Ectodermal cell (in vitro differentiated cells): ENCODE measurements around the gene RAI14.

Experiments used
- H3K27ac ChIP-seq: 2 replicates; pipeline ENCODE4 v1.7.0; 2013; ENCODE audit warnings: mild to moderate bottlenecking, low read depth, low read length; ENCODE audit not compliant: insufficient read depth, poor library complexity, severe bottlenecking
- H3K27me3 ChIP-seq: 2 replicates; pipeline ENCODE4 v1.7.0; 2013; ENCODE audit warnings: mild to moderate bottlenecking, low read length; ENCODE audit not compliant: insufficient read depth, control insufficient read depth, poor library complexity, severe bottlenecking
- H3K36me3 ChIP-seq: one replicate; pipeline ENCODE4 v1.7.0; 2013; ENCODE audit warnings: low read length; ENCODE audit not compliant: control insufficient read depth, insufficient read depth
- H3K4me1 ChIP-seq: one replicate; pipeline ENCODE4 v1.7.0; 2013; ENCODE audit warnings: low read length; ENCODE audit not compliant: control insufficient read depth, insufficient read depth
- H3K4me3 ChIP-seq: 2 replicates; pipeline ENCODE4 v1.7.0; 2013; ENCODE audit warnings: low read depth, low read length, control low read depth; ENCODE audit not compliant: insufficient read depth
- H3K9me3 ChIP-seq: 2 replicates; pipeline ENCODE4 v1.7.0; 2013; ENCODE audit warnings: mild to moderate bottlenecking, low read length, moderate library complexity; ENCODE audit not compliant: control insufficient read depth
- WGBS, 2 experiments: methylation state at CpG; one replicate each; pipeline ENCODE4 v1.1.7; 2013; ENCODE audit warnings: missing lambda C conversion rate in 2 of 2; 5-methylcytosine and 5-hydroxymethylcytosine counted together

RAI14 gene

DNA sequence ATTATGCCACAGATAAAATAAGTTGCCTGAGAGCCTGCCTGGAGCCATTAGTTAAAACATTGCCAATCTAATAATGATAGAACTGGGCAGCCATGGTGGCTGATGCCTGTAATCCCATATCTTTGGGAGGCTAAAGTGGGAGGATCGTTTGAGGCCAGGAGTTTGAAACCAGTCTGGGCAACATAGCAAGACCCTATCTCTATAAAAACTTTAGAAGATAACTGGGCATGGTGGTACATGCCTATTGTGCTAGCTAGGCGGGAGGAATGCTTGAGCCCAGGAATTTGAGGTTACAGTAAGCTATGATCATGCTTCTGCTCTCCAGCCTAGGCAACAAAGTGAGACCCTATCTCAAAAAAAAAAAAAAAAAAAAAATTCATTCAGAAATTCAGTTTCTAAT is 52.6 kb downstream of the RAI14 start:
- no peak overlapping the region for H3K27ac ChIP-seq
- no peak overlapping the region for H3K4me3 ChIP-seq
- no peaks in the 10 kb centered on the region for H3K36me3 ChIP-seq
- H3K4me1 ChIP-seq, result no peaks in the 10 kb centered on the region
- 94 to 98% methylated on average over 1 to 2 of the region's 2 CpGs for WGBS, 2 experiments
- no peaks in the 10 kb centered on the region for H3K9me3 ChIP-seq
- H3K27me3 ChIP-seq, result no peaks in the 10 kb centered on the region

GRCh38 chr5:34709861-34710673 is 53.9 kb downstream of the RAI14 start:
- Histone ChIP-seq H3K4me1 (no peaks in the 10 kb centered on the region), H3K4me3 (no peak overlapping the region), H3K36me3 (no peaks in the 10 kb centered on the region), H3K27me3 (no peaks in the 10 kb centered on the region), H3K27ac (no peak overlapping the region), H3K9me3 (no peaks in the 10 kb centered on the region)
- WGBS, 2 experiments, result 92 to 95% methylated on average over 6 of the region's 6 CpGs

DNA sequence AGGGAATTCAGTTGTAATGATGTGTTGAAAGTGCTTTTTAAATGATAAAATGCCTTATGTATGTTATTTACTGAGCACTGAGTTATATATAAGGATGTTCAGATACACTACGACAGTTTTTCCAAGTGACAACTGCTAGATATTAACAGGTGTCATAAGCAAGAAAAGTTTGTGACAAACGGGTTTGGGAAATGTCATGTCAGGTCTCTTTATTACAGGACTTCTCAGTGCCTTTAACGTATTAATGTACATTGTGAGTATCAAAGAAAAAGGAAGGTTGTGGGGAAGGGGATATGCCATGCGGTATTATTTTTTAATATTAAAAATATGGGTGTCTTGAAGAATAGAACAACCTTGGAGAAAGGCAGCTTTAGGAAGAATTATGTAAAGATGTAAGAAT is 56.4 kb downstream of the RAI14 start:
- Histone ChIP-seq H3K27ac (no peak overlapping the region), H3K27me3 (no peaks in the 10 kb centered on the region), H3K36me3 (no peaks in the 10 kb centered on the region), H3K9me3 (no peaks in the 10 kb centered on the region), H3K4me1 (peaks cover 4% of the 10 kb centered on the region), H3K4me3 (no peak overlapping the region)
- 97 to 99% methylated on average over 4 of the region's 4 CpGs for WGBS, 2 experiments

DNA sequence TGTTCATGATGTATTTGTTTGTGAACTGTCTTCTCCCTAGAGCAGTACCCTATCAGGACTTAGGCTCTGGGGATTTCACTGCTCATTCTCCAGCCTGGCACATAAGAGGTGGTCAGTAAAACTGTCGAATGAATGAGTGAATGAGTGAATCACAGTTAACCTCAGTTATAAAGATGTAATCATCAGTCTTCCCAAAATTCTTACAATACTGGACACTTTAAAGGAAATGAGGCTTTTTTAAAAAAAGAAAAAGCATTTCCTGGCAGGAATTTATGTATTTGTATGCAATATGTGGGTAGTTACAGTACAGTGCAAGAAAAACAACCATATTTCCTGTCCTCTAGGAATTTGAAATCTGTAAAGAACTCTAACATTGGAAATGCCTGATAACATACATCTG is 59.6 kb downstream of the RAI14 start:
- H3K9me3 ChIP-seq, result no peaks in the 10 kb centered on the region
- WGBS, 2 experiments, result 83% methylated on average over 1 of the region's 1 CpG; no CpG with 5 or more reads in 1 of the 2 experiments
- H3K27me3 ChIP-seq, result no peaks in the 10 kb centered on the region
- no peaks in the 10 kb centered on the region for H3K36me3 ChIP-seq
- H3K4me3 ChIP-seq, result no peak overlapping the region
- peaks cover 19% of the 10 kb centered on the region for H3K4me1 ChIP-seq
- H3K27ac ChIP-seq, result no peak overlapping the region

DNA sequence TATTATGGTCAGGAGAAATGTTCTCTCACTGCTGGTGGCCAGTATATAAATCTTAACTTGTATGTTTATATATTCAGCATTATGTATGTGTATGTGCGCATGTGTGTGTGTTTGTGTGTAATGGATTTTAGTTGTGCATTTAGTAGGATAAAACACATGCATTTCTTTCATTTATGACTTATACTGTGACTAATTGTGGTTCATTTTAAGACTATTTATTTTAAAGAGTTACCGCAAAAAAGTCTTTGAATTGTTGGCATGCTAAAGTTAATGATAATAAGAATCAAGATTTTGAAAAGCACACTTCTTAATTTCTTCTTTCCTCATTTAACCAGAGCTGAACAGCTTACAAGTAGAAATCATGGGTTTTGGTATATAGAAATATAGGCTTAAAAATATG is 60.9 kb downstream of the RAI14 start:
- Histone ChIP-seq H3K4me3 (no peak overlapping the region), H3K9me3 (no peaks in the 10 kb centered on the region), H3K27ac (no peak overlapping the region), H3K4me1 (peaks cover 19% of the 10 kb centered on the region), H3K36me3 (no peaks in the 10 kb centered on the region), H3K27me3 (no peaks in the 10 kb centered on the region)
- WGBS, 2 experiments, result 100% methylated on average over 1 of the region's 2 CpGs; no CpG with 5 or more reads in 1 of the 2 experiments

DNA sequence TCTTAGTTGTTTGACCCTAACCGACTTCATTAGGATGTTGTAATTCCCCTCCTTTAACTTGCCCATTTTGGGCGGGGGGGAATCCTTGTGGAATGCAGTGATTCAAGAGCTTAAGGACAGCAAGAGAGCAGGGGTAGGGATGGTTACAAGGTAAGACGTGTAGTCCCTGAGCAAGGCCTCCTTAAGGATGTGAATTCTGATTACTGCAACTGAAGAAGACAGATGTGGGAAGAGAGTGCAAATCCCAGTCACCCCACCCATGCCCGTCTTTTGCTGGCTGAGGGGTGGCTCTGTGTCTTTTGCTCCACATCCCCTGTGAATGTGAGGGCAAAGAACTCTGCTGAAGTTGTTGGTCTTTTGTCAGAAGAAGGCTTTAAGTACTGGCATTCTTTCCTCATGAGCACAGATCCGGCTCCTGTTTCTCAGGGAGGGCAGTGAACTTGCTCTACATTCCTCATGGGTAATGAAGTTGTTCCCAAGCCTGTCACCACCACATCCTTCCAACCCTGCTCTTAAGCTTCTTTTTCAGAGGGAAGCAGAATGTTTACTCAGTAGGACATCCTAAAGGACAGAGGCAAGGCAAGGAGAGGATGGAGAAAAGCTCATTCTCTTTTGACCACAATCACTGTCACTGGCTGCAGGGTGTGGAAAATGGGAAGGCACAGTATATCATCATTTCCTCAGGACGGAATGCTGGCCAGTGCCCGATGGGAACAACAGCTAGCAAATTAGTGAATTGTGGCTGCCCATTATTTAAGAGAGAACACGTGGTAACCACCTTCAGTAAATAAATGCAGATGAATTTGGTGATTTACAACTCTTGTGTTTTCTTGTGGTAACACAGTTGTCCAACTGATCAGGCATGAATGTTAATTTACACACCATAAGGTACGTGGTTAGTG is 61.5 kb downstream of the RAI14 start:
- H3K4me1 ChIP-seq, result peaks cover 19% of the 10 kb centered on the region
- no peaks in the 10 kb centered on the region for H3K27me3 ChIP-seq
- no peaks in the 10 kb centered on the region for H3K36me3 ChIP-seq
- WGBS, 2 experiments, result 48 to 53% methylated on average over 8 to 9 of the region's 9 CpGs
- no peak overlapping the region for H3K4me3 ChIP-seq
- H3K9me3 ChIP-seq, result no peaks in the 10 kb centered on the region
- H3K27ac ChIP-seq, result no peak overlapping the region

DNA sequence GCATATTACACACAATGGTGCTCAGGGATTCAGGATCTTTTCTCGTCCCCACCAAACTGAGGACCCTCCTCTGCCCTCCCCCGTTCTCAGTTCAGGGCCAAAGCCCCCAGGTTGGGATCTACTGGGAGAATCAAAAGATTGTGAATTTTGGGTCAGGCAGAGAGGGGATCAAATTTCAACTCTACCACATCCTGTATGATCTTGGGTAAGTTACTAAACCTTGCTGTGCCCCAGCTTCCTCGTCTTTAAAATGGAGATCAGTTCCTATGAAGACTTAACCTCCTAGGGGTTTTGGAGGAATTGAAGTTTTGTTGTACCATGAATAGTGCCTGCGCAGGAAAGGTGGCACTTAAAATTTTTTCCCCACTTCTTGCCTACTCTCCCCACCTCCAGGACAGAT is 62.4 kb downstream of the RAI14 start:
- no peaks in the 10 kb centered on the region for H3K27me3 ChIP-seq
- 50 to 63% methylated on average over 3 to 4 of the region's 4 CpGs for WGBS, 2 experiments
- peaks cover 19% of the 10 kb centered on the region for H3K4me1 ChIP-seq
- no peak overlapping the region for H3K4me3 ChIP-seq
- H3K27ac ChIP-seq, result no peak overlapping the region
- no peaks in the 10 kb centered on the region for H3K36me3 ChIP-seq
- H3K9me3 ChIP-seq, result no peaks in the 10 kb centered on the region

DNA sequence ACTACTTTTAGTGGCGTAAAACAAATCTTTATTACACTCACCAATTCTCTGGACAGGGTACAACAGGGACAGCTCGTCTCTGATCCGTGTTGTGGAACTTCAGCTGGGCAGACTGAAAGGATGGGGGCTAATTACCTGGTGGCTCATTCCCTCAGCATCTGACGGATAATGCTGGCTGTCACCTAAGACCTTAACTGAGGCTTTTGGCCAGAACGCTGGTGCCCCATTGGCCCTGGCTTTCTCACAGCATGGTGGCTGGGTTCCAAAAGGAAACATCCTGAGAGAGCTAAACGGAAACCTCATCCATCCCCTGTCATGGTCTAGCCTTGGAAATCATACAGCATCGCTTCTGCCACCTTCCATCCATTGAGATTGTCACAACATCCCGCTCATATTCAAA is 62.9 kb downstream of the RAI14 start:
- no peak overlapping the region for H3K27ac ChIP-seq
- H3K36me3 ChIP-seq, result no peaks in the 10 kb centered on the region
- H3K4me1 ChIP-seq, result peaks cover 19% of the 10 kb centered on the region
- H3K9me3 ChIP-seq, result no peaks in the 10 kb centered on the region
- WGBS, 2 experiments, result 73 to 78% methylated on average over 8 of the region's 8 CpGs
- H3K27me3 ChIP-seq, result no peaks in the 10 kb centered on the region
- H3K4me3 ChIP-seq, result no peak overlapping the region

DNA sequence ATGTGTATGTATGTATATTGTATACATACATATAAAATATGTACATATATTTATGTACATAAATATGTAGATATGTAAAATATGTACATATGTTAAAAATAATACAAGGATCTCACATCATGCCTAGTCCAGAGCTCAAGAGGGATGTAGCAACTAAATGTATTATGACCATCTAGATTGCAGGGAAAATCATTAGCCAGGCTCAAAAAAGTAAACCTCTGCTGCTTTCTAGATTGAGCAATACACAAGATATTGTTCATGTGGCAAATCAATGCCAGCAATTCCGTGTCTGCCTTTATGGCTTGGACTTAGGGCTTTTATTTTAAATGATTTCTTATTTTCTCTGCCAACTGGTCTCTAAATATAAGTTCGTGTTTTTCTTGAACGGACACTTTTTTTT is 65.2 kb downstream of the RAI14 start:
- Histone ChIP-seq H3K4me1 (peaks cover 19% of the 10 kb centered on the region), H3K27me3 (no peaks in the 10 kb centered on the region), H3K27ac (no peak overlapping the region), H3K9me3 (no peaks in the 10 kb centered on the region), H3K36me3 (no peaks in the 10 kb centered on the region), H3K4me3 (no peak overlapping the region)
- 83 to 95% methylated on average over 3 of the region's 3 CpGs for WGBS, 2 experiments

- Histone ChIP-seq H3K36me3 (no peaks in the 10 kb centered on the region), H3K4me1 (peaks cover 15% of the 10 kb centered on the region), H3K27ac (no peak overlapping the region), H3K4me3 (no peak overlapping the region), H3K27me3 (no peaks in the 10 kb centered on the region), H3K9me3 (no peaks in the 10 kb centered on the region)
- WGBS, 2 experiments, result 90 to 95% methylated on average over 2 of the region's 2 CpGs
Measured at GRCh38 chr5:34722183-34722582, 66.1 kb downstream of the RAI14 start.
